Activated gamma-delta T cell treated with anti-CD3 and anti-CD28 coated beads, Interleukin-2, amount 50 U/mL, for 16 hours (primary cell): Measurements from ENCODE around the gene GTF2H2C.
"Not testable (repeated sequence)": the region's sequence is repeated elsewhere in the genome, so short reads cannot be mapped to it uniquely, and the experiment has no call there.

Experiments used
- DNase-seq: peaks from one replicate; pipeline ENCODE4 v3.0.0-alpha.2; 2020; ENCODE audit warnings: low read depth

The GTF2H2C gene

DNA sequence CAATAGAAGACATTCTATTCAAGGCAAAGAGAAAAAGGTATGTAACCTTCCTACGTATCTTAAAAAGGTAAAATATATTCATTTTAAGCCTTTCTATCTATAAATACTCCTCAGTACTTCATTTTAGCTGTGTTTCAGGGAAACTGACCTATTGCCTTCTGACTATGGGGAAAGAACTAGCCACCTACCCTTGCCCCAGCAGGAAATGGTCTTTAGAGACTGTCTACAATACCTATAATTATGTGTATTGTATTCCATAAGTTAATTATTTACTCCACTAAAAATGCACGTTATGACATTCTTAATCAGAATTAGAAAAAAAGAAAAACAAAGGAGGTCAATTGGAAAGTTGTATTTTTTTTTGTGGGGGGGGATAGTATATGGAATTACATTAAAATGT is 6.2 kb downstream of the GTF2H2C start:
- DNase-seq: not testable (repeated sequence)

DNA sequence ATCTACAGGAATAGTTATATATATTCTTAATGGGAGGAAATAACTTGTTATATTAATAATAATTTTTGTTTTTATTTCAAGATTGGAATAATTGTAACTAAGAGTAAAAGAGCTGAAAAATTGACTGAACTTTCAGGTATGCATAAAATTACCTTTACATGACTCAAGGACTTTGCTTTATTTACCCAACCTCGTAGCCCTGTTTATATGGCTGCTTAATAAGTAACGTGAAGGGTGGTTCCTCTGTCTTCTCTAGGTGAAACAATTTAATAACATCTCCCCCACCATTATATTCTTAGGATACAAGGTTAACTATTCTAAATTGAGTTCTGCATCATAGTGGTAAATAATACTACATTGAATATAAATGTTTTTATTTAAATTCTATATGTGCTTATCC is 8.1 kb downstream of the GTF2H2C start:
- DNase-seq: not testable (repeated sequence)

DNA sequence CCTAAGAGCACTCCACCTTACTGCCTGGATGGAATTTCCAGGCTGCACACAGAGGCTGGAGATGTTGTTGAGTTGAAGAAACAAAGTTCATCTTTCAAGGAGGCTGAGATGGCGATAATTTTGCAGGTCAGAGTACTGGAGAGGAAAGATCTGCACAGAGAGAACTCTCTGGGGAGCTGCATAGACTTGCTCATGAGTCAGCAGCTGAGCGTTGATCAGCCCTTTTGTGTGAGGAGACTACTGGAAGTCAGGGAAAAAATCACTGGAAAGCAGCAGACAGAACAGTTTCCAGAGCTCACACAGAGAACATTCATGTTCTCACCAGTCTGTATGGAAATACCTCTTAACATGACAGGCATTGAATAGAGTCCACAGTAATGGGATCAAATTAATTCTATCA is 23.4 kb downstream of the GTF2H2C start:
- not testable (repeated sequence) for DNase-seq

DNA sequence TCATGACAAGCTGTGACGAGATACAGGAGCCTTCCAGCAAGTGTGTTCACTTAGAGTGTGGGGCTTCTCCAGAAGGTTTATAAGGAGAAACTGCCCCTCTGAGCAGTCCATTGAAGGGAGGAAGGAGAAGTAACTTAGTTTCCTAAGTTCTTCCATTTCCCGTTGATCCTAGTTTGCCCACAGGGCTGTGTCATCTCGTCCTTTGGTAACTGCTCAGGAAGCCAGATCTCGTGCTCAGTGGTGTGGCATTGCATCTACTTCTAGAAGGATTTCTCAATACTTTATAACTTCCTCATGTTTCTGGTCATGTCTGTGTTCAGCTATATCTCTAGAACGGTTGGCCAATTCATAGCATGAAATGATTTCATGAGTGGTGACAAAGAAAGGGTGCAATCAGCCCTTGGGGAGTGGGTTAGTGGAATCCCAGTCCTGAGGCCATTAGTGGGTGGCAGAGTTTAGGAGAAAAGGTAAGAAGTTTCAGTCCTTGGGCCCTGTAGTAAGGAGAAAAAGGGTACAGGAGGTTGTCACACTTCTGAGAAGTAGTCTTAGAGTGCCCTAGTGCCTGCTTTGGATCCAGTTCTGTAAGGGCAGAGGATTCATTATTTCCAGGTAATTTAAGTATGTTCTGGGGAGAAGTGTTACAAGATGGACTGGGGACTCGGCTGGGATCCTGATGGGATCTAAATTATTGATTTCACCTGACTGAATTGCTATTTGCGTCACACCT is 36.3 kb downstream of the GTF2H2C start:
- not testable (repeated sequence) for DNase-seq

DNA sequence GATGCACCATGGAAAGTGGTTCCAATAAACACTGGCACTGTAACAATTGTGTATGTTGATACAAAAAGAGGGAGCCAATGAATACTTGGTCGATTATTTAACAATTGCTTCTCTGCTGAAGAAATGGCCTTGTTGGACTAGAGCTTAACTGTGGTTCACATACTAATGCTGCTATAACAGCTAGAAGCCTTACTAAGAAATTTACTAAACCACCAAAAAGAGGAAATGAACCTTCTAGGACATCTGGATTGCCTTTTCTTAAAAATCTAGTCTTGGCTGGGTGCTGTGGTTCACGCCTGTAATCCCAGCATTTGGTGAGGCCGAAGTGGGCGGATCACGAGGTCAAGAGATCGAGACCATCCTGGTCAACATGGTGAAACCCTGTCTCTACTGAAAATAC is 42.0 kb downstream of the GTF2H2C start:
- not testable (repeated sequence) for DNase-seq

DNA sequence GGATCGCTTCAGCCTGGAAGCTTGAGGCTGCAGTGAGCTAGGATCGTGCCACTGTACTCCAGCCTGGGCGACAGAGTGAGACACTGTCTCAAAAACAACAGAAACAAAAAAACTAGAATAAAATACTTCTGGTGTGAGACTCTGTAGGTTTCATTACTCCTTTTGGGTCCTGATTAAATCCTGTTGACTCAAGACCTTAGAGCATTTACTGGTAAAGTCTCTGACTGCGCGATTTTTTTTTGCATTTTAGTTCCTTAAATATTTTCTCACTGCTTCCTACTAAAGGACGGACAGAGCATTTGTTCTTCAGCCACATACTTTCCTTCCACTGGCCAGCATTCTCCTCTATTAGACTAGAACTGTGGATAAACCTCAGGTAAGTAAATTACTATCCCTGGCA is 46.8 kb downstream of the GTF2H2C start:
- DNase-seq: not testable (repeated sequence)

DNA sequence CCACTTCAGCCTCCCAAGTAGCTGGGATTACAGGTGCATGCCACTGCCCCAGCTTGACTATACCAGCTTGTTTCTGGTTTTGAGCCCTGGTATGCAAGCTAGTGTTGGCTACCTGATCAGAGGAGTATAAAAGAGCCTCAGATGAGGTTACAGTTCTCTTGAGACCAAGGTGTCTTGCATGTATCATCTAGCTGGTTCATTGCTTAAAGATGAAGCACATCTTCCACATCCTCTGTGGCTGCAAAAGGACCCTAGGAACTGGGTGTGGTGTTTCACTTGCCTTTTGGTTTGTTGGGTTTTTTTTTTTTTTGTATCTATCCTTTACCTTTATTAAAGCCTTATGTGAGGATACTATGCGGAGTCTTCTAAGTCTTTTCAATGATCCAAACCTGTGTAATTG is 47.8 kb downstream of the GTF2H2C start:
- not testable (repeated sequence) for DNase-seq

DNA sequence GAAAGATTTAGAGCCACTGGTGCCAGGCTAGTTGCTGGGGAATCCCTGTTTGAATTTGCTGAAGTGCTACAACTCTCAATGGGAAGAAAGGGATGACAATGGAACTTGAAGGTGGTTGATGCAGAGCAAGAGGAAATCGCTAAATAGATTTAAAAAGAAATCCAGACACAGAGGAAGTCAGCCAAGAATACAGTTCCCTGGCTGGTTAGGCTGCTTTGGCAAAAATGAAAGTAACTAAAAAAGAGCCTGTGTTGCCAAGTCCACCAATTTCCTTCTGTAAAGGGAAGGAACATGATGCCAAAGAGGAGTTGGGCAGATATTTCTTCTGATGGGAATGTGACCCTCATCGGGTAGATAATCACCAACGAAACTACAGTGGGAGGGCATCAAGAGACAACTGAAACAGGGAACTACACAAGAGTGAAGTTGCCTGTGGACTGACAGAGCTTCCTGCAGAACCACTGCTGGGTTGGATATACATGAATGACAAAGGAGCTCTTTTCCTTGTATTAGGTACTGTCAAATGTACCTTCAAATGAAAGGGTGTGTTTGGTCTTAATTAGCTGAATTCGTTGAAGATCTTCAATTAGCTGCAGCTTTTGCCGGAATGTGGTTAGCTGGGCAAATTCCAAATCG is 49.0 kb downstream of the GTF2H2C start:
- not testable (repeated sequence) for DNase-seq

DNA sequence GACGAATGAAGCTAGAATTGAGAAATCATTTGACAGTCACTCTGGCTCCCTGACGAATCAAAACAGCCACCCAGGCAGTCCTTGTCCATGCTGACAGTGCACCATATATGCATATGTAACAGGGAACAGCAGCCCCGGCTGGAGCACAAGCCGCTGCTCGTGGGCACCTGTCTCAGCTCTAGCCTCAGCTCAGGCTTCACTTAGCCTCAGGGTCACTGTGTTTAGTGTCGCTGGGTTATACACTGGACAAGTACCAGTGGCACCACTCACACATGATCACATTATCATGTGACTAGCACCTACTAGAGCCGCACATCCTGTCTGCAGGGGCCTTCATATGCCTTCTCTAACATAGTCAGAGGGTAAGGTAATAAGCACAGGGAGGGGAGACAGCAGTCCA is 54.9 kb downstream of the GTF2H2C start:
- not testable (repeated sequence) for DNase-seq

DNA sequence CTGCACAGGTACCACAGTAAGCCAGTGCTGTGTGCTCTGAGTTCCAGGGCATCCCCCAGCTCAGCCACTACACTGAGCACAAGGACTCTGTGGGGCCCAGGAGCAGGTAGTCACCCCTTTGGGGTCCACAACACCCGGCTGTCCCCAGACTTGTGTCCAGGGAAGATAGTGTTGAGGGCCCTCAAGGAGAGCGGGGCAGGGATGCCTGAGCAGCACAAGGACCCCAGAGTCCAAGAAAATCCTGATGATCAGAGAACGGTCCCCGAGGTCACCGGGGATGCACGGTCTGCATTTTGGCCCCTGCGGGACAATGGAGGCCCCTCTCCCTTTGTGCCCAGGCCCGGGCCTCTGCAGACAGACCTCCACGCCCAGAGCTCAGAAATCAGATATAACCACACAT is 71.9 kb downstream of the GTF2H2C start:
- DNase-seq: not testable (repeated sequence)
